GM19463 (cell line): ENCODE results near the gene PPP1R36.
A peak's percentile ranks its signal among the peaks of the same experiment; 100 is the strongest.
"Not testable (repeated sequence)": the region's sequence is repeated elsewhere in the genome, so short reads cannot be mapped to it uniquely, and the experiment has no call there.

Experiments used
- ATAC-seq: cut with Tn5 transposase; IDR thresholded peaks from one replicate; pipeline ENCODE4 v1.9.1; 2021; ENCODE audit warnings: mild to moderate bottlenecking, moderate library complexity; ENCODE audit not compliant: unreplicated experiment

The PPP1R36 gene

DNA sequence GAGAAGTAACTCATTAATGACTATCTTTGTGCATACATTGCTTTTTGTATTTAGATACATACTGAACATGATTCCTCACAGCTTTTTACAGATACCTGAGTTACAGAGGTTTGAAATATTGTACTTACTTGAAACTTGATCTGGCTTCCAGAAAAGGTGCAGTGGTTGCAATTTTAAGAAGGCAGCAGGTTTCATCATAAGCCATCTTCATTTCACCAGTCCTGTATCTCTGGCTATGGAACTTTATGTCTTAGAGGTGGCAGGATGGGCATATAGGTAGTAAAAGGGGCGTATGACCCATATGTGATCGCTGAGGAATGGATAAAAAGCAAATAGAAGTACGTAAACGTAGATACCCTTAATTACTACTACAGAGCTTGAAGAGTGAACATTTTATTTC lies 31.5 kb upstream of the PPP1R36 start:
- ATAC-seq, result no peak

DNA sequence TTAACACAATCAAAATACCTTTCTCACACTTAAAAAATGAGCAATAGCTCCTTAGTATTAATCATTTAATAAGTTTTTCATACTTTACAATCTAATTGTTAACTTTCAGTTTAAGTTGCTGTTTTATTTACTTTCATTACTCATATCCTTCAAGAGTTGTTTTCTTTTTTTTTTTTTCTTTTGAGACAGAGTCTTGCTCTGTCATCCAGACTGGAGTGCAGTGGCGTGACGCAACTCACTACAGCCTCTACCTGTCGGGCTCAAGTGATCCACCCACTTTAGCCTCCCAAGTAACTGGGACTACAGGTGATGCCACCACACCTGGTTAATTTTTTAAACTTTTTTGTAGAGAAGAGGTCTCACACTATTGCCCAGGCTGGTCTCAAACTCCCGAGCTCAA lies 29.1 kb upstream of the PPP1R36 start:
- ATAC-seq, result no peak

DNA sequence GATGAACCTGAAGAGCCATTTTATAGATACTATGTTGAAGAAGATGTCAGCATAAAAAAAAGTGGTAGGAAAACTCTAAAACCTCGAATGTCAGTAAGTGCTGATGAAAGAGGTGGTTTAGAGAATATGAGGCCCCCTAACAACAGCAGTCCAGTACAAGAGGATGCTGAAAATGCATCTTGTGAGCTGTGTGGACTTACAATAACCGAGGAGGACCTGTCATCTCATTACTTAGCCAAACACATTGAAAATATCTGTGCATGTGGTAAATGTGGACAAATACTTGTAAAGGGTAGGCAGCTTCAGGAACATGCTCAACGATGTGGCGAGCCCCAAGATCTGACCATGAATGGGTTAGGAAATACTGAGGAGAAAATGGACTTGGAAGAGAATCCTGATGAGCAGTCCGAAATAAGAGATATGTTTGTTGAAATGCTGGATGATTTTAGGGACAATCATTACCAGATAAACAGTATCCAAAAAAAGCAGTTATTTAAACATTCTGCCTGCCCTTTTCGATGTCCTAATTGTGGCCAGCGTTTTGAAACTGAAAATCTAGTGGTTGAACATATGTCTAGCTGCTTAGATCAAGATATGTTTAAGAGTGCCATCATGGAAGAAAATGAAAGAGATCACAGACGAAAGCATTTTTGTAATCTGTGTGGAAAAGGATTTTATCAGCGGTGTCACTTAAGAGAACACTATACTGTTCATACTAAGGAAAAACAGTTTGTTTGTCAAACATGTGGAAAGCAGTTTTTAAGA lies 27.0 kb upstream of the PPP1R36 start:
- ATAC-seq, result no peak

DNA sequence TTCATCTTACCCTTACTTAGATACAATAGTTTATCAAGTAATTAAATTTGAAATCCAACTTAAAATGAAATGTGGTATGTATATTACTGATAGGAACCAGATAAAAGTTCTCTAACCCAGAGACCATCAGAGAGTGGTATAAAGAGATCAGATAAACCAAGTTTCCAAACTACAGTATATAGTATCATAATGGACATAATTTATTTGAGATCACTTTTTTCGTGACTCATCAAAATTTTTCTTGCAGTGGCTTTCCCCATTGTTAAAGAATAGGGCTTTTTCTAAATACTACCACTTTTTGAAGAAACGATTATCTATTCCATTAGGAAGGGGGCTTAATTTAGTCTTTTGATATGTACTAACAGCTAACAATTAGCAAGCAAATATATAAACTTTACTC lies 24.4 kb upstream of the PPP1R36 start:
- no peak for ATAC-seq

DNA sequence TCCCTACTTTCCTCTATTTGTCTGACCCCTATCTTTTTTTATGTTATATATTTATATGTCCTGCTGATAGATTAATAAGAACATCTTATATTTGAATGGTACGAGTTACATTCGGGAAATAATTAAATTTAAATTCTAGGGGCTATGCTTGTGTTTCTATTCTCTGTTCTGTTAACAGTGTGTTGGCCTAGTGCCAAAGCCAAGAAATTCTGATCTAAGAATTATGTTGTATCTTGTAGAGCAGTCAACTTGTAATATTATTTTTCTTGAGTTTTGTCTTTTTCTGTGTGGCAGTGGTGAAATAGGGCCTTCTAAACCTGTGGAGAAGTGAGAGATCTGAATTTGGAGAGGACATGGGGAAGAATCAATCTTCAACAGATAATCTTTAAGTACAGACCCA lies 18.2 kb upstream of the PPP1R36 start:
- ATAC-seq, result no peak

DNA sequence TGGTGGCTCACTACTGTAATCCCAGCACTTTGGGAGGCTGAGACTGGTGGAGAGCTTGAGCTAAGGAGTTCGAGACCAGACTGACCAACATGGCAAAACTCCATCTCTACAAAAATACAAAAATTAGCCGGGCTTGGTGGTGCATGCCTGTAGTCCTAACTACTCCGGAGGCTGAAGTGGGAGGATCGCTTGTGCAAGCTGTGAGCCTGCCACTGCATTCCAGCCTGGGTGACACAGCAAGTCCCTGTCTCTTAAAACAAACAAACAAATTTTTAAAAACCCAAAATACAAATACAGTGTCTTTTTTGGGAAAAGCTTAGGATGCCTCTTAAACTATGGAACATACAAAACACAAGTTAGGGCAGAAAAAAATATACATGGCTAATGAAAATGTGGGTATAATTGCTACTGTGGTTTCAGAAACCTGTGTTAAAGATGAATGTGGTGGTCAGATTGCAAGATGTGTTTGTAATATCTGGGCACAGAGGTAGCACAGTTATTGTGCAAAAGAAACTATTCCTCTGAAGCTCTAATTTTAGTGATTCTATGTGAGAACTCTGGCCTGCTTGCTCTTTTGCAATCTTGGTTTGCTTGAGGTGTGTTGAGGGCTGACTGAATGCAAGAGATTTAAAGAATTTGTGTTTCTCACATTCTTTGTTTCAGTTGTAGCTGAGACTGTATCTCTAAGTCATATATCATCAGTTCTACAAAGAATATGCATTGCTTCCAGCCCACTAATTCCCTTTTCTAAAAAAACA lies 13.1 kb upstream of the PPP1R36 start:
- no peak for ATAC-seq

DNA sequence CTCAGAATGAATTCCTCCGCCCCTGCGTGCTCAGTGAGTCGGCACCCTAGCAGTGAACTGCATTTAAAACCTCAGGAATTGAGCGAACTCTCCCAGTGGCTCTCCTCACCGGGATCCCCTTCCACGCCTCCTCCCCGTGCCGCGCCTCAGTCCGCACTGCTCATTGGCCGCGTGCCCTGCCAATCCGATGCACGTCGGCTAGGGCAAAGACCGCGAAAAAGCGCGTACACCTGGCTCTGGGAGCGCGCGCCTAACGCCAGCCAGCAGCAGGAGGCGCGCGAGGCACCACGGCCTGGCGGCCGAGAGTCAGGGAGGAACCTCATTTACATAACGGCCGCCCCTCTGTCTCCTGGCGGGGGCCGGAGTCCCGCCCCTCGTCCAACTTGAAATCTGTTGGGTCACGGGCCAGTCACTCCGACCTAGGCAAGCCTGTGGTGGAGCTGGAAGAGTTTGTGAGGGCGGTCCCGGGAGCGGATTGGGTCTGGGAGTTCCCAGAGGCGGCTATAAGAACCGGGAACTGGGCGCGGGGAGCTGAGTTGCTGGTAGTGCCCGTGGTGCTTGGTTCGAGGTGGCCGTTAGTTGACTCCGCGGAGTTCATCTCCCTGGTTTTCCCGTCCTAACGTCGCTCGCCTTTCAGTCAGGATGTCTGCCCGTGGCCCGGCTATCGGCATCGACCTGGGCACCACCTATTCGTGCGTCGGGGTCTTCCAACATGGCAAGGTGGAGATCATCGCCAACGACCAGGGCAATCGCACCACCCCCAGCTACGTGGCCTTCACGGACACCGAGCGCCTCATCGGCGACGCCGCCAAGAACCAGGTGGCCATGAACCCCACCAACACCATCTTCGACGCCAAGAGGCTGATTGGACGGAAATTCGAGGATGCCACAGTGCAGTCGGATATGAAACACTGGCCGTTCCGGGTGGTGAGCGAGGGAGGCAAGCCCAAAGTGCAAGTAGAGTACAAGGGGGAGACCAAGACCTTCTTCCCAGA lies 9.3 kb upstream of the PPP1R36 start, which contains the start of gene HSPA2:
Gene HSPA2, plus strand, starts transcription at position 534 of the 995 bp plus-strand sequence. Its CDS starts 109 bp downstream, at position 643.
- ATAC-seq, result peak; percentile 95

DNA sequence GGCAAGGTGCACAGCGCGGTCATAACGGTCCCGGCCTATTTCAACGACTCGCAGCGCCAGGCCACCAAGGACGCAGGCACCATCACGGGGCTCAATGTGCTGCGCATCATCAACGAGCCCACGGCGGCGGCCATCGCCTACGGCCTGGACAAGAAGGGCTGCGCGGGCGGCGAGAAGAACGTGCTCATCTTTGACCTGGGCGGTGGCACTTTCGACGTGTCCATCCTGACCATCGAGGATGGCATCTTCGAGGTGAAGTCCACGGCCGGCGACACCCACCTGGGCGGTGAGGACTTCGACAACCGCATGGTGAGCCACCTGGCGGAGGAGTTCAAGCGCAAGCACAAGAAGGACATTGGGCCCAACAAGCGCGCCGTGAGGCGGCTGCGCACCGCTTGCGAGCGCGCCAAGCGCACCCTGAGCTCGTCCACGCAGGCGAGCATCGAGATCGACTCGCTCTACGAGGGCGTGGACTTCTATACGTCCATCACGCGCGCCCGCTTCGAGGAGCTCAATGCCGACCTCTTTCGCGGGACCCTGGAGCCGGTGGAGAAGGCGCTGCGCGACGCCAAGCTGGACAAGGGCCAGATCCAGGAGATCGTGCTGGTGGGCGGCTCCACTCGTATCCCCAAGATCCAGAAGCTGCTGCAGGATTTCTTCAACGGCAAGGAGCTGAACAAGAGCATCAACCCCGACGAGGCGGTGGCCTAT lies 8.3 kb upstream of the PPP1R36 start:
- ATAC-seq, result no peak

DNA sequence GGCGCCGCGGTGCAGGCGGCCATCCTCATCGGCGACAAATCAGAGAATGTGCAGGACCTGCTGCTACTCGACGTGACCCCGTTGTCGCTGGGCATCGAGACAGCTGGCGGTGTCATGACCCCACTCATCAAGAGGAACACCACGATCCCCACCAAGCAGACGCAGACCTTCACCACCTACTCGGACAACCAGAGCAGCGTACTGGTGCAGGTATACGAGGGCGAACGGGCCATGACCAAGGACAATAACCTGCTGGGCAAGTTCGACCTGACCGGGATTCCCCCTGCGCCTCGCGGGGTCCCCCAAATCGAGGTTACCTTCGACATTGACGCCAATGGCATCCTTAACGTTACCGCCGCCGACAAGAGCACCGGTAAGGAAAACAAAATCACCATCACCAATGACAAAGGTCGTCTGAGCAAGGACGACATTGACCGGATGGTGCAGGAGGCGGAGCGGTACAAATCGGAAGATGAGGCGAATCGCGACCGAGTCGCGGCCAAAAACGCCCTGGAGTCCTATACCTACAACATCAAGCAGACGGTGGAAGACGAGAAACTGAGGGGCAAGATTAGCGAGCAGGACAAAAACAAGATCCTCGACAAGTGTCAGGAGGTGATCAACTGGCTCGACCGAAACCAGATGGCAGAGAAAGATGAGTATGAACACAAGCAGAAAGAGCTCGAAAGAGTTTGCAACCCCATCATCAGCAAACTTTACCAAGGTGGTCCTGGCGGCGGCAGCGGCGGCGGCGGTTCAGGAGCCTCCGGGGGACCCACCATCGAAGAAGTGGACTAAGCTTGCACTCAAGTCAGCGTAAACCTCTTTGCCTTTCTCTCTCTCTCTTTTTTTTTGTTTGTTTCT lies 7.6 kb upstream of the PPP1R36 start:
- ATAC-seq, result no peak

DNA sequence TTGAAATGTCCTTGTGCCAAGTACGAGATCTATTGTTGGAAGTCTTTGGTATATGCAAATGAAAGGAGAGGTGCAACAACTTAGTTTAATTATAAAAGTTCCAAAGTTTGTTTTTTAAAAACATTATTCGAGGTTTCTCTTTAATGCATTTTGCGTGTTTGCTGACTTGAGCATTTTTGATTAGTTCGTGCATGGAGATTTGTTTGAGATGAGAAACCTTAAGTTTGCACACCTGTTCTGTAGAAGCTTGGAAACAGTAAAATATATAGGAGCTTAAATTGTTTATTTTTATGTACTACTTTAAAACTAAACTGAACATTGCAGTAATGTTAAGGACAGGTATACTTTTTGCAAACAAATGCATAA lies 6.9 kb upstream of the PPP1R36 start:
- no peak for ATAC-seq

DNA sequence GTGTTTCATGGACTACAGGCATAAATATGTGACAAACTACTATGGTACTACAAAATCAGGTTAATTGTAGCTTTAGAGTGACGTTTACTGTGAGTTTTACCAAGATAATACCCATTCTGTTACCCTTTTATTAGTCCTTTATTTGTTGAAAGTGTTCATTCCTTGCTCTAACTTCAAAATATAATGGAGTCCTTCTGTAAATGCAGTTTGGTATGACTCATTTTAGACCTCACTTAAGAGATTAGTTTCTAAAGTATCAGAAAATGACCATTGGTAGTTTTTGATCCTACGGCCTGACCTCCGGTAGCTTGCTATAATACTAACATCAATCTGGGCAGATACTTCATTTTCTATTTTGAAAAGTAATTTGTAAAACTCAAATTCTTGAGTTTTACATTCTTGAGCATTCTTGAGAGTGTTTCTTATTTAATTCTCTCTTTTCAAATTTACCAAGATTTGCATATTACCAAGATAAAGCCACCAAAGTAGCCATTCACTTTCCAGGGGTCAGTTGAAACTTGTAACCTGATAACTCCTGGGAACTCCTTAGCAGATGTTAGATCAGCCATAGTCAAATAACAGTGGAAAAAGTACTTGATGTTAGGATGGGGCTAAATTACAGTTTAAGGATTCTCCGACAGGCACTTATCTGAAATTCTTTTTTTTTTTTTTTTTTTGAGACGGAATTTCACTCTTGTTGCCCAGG lies 5.0 kb upstream of the PPP1R36 start:
- ATAC-seq, result no peak

DNA sequence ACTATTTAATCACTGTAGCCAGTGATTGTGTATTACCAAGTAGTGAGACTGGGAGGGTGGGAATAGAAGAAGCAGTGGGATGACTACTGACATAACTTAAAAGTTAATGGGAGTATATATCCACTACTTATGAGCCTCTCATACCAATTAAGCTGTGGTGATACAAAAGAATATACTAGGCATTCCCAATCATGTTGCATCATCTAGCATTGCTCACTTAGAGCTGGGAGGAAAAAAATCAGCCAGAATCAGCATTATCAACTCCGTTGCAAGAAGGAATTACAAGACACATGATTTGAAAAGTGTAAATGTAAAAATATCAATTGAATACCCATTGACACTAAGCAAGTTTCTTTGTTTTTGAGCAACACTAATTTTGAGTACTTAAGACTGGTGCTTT lies 745 bp upstream of the PPP1R36 start:
- ATAC-seq, result no peak

DNA sequence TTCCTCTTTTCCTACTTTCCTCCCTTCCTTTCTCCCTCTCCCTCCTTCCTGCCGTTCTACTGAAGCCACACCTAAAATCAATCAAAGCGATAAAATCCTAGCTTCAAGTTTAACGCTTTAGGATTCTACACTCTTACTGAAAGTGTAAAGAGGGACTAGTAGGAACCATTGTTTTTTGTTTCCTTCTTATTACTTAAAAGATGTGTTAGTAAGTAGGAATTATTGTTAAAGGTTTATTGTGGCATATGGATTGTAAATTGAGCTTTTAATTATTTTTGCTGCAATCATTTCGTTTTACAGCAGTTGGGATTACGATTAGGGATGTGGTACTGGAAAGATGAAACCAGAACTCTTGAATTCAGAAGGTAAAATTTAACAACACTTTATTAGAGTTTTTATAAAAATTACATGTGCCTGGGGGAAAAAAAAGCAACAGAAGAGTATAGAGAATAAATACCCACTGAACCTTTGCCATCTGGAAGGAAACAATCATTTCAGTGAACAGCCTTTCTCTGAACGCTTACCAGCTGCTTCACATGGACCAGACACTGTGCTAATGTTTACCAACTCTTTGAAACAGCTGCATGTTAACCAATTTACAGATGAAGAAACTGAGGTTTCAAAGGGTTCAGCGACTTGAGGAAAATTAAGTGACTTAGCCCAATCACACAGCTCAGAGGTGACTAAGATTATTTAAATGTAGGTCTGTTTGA lies 1.0 kb downstream of the PPP1R36 start:
- ATAC-seq, result no peak

DNA sequence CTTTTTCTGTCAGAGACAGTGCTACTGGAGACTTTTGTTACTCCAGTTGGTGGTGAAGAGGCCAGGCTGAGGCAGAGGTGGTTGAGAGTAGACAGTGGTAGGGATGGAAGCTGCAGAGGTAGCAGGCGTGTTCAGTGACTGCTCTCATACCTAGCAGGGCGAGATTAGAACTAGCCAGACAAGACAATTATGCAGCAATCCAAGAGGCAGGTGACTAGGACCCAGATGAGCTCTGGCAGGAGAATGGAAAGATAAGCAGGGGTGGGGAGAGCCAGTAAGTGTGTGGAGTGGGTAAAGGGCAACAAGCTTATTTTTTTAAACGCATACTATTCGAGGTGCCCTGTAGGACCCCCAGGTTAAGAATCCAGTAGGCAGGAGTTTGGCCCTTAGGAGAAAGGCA lies 4.8 kb downstream of the PPP1R36 start:
- no peak for ATAC-seq

DNA sequence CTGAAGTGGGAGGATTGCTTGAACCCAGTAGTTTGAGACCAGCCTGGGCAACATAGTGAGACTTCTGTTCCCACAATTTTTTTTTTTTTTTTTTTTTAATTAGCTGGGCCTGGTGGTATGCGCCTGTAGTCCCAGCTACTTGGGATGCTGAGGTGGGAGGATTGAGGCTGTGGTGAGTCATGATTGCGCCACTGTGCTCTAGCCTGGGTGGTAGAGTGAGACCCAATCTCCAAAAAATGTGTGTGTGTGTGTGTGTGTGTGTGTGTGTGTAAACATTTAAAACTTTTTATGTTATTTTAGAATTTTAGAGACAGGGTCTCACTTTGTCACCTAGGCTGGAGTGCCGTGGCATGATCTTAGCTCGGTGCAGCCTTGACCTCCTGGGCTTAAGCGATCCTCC lies 6.8 kb downstream of the PPP1R36 start:
- ATAC-seq, result no peak

DNA sequence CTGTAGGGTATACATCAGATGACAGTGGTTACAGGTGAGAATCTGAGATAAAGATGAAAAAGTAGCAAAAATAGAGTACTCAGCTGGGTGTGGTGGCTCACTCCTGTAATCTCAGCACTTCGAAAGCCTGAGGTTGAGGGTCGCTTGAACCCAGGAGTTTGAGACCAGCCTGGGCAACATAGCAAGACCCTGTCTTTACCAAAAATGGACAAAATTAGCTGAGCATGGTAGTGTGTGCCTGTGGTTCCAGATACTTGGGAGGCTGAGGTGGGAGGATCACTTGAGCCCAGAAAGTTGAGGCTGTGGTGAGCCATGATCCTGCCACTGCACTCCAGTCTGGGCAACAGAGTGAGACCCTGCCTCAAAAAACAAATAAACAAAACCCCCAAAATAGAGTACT lies 8.5 kb downstream of the PPP1R36 start:
- ATAC-seq, result not testable (repeated sequence)

DNA sequence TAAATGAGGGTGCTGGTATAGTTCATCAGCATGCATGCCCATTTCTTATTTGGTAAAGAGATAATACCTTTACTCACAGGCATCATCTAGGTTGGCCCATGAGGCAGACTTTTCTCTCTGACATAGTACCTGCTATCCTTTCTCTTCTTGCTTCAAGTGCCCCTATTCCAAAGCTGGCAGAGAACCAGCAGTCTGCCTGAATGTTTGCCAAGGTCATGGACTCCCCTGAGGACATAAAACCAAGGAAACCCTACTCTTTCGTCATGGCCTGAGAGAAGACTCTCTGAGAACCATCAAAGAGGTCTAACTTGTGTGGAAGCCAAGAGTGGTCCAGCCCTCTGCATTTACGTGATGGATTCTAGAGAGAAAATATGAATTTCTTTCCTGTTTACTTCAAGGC lies 11.9 kb downstream of the PPP1R36 start:
- ATAC-seq, result no peak

DNA sequence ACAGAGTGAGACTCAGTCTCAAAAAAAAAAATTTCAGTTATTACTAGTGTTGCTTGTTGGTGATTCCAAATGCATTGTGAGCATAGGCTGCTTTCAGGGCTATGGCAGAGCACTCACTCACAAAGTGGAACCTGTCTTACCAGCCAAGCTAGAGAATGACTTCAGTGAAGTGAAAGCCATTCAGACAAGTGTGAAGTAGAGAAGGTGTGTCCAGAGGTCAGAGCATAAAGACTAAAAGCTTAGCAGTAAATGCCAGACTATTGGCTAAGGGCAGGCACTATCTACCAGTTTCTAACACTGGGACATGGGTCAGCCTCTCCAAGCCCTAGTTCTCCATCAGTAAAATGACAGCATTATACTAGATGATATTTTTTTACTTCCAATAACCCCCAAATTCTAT lies 12.7 kb downstream of the PPP1R36 start:
- ATAC-seq, result no peak
